Fibroblast of skin of abdomen (primary cell): ENCODE measurements around the gene TRIM16. TPM values are rescaled to one million over a fixed set of nuclear protein-coding genes. Genes with fewer than 3 reads are reported as not detected.
"Not testable (repeated sequence)": the region's sequence is repeated elsewhere in the genome, so short reads cannot be mapped to it uniquely, and the experiment has no call there.

Source experiments
- DNase-seq: peaks from one replicate; pipeline ENCODE4 v3.0.0-alpha.2; 2013
- polyA plus RNA-seq, 2 experiments: library from polyadenylated mRNA; unstranded; fragments of 120-200 nt; gene quantifications; one replicate each; pipeline ENCODE4 v1.2.1, GENCODE V29; 2013; ENCODE audit not compliant: insufficient read length in 2 of 2

The TRIM16 gene
- polyA plus RNA-seq (2013, experiment 1 of 2; ENCODE audit: insufficient read length): 33.5 TPM
- 29.1 TPM for polyA plus RNA-seq (2013, experiment 2 of 2; ENCODE audit: insufficient read length)

GRCh38 chr17:15683824-15684478 is at the start of gene TRIM16:
TRIM16 (minus strand) TSS chr17:15684311; CDS start chr17:15651609, 32,702 bp downstream.
- DNase-seq: peak; percentile 52

- not testable (repeated sequence) for DNase-seq
These were observed 49.2 kb upstream of the TRIM16 start for GRCh38 chr17:15733174-15733789.

- DNase-seq: not testable (repeated sequence)
These were observed 47.8 kb upstream of the TRIM16 start, which contains the start of gene TBC1D26 for GRCh38 chr17:15731900-15732299. TBC1D26 (plus strand) TSS chr17:15732283; CDS start chr17:15735349, 3,066 bp downstream.

GRCh38 chr17:15730535-15730934 is 46.4 kb upstream of the TRIM16 start:
- DNase-seq: not testable (repeated sequence)

GRCh38 chr17:15716601-15717563 is 32.8 kb upstream of the TRIM16 start:
- not testable (repeated sequence) for DNase-seq

GRCh38 chr17:15708879-15709278 is 24.8 kb upstream of the TRIM16 start:
- not testable (repeated sequence) for DNase-seq

- not testable (repeated sequence) for DNase-seq
These were observed 20.7 kb upstream of the TRIM16 start for GRCh38 chr17:15704813-15705212.

GRCh38 chr17:15704239-15704638 is 20.1 kb upstream of the TRIM16 start:
- not testable (repeated sequence) for DNase-seq

- DNase-seq: not testable (repeated sequence)
These were observed 15.8 kb upstream of the TRIM16 start for GRCh38 chr17:15699937-15700336.

- DNase-seq: peak; percentile 99
These were observed 15.4 kb upstream of the TRIM16 start, which contains the start of gene ZNF286A for GRCh38 chr17:15699413-15699924. ZNF286A (plus strand) TSS chr17:15699752; CDS start chr17:15700330, 578 bp downstream.

GRCh38 chr17:15698967-15699366 is 14.9 kb upstream of the TRIM16 start:
- DNase-seq: not testable (repeated sequence)

GRCh38 chr17:15687494-15687893 is 3.4 kb upstream of the TRIM16 start:
- not testable (repeated sequence) for DNase-seq

GRCh38 chr17:15683135-15683534 is 976 bp downstream of the TRIM16 start:
- DNase-seq: not testable (repeated sequence)

GRCh38 chr17:15675991-15676390 is 8.1 kb downstream of the TRIM16 start:
- not testable (repeated sequence) for DNase-seq

GRCh38 chr17:15674640-15675039 is 9.5 kb downstream of the TRIM16 start:
- DNase-seq: not testable (repeated sequence)

- DNase-seq: not testable (repeated sequence)
These were observed 14.6 kb downstream of the TRIM16 start for GRCh38 chr17:15669526-15669925.

GRCh38 chr17:15663691-15664090 is 20.4 kb downstream of the TRIM16 start:
- no peak for DNase-seq

GRCh38 chr17:15663176-15663575 is 20.9 kb downstream of the TRIM16 start:
- no peak for DNase-seq

GRCh38 chr17:15662681-15663080 is 21.4 kb downstream of the TRIM16 start:
- no peak for DNase-seq

- DNase-seq: no peak
These were observed 24.0 kb downstream of the TRIM16 start for GRCh38 chr17:15660077-15660476.

- peak; percentile 23 for DNase-seq
These were observed 24.4 kb downstream of the TRIM16 start for GRCh38 chr17:15659663-15660062.

- DNase-seq: no peak
These were observed 24.9 kb downstream of the TRIM16 start for GRCh38 chr17:15659236-15659635.
